ENCODE measurements around the gene MEAF6. TPM values are rescaled to one million over a fixed set of nuclear protein-coding genes. Genes with fewer than 3 reads are reported as not detected.

MEAF6 gene
- total and polyA plus RNA-seq, 4 donors: 18.7 to 25.3 (median 21.2) TPM

- no peak for TF ChIP-seq GABPA (IDR thresholded peaks at IDR 0.05 in 1 of 2, conservative IDR thresholded peaks at IDR 0.05 in 1 of 2)
- no peak for TF ChIP-seq EGR1 (IDR thresholded peaks at IDR 0.05; ENCODE audit: low read depth in 2 of 2)
- no peak for TF ChIP-seq FOXA2 (IDR thresholded peaks at IDR 0.05)
- no peak for TF ChIP-seq ZBTB33 (IDR thresholded peaks at IDR 0.05)
- no peak for TF ChIP-seq MAX (IDR thresholded peaks at IDR 0.05)
- no peak for TF ChIP-seq RAD21 (IDR thresholded peaks at IDR 0.05)
- no peak for TF ChIP-seq REST (IDR thresholded peaks at IDR 0.05)
- no peak for TF ChIP-seq FOXA1 (IDR thresholded peaks at IDR 0.05)
- TF ChIP-seq HNF4A (conservative IDR thresholded peaks at IDR 0.05): no peak
- no peak for TF ChIP-seq TAF1 (conservative IDR thresholded peaks at IDR 0.05)
- TF ChIP-seq, protein P1, sequence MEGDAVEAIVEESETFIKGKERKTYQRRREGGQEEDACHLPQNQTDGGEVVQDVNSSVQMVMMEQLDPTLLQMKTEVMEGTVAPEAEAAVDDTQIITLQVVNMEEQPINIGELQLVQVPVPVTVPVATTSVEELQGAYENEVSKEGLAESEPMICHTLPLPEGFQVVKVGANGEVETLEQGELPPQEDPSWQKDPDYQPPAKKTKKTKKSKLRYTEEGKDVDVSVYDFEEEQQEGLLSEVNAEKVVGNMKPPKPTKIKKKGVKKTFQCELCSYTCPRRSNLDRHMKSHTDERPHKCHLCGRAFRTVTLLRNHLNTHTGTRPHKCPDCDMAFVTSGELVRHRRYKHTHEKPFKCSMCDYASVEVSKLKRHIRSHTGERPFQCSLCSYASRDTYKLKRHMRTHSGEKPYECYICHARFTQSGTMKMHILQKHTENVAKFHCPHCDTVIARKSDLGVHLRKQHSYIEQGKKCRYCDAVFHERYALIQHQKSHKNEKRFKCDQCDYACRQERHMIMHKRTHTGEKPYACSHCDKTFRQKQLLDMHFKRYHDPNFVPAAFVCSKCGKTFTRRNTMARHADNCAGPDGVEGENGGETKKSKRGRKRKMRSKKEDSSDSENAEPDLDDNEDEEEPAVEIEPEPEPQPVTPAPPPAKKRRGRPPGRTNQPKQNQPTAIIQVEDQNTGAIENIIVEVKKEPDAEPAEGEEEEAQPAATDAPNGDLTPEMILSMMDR (IDR thresholded peaks at IDR 0.05; ENCODE audit: low read depth, low read length, missing input control): no peak
- no peak for TF ChIP-seq YY1 (IDR thresholded peaks at IDR 0.05)
- TF ChIP-seq HNF4G (IDR thresholded peaks at IDR 0.05): no peak
- TF ChIP-seq JUND (IDR thresholded peaks at IDR 0.05): no peak
- TF ChIP-seq RXRA (IDR thresholded peaks at IDR 0.05): no peak
- no peak for TF ChIP-seq NR2F2 (IDR thresholded peaks at IDR 0.05)
- TF ChIP-seq ATF3 (IDR thresholded peaks at IDR 0.05): no peak
- no peak for TF ChIP-seq SP1 (IDR thresholded peaks at IDR 0.05)
- H3K36me3 ChIP-seq (ENCODE audit: control insufficient read depth in 4 of 4, insufficient read depth in 3 of 4, low read depth in 1 of 4, low read length in 3 of 4): peaks cover 0 to 2% (median 0%) of the 10 kb centered on the region in 4 donors
- no peak overlapping the region for H3K4me3 ChIP-seq (ENCODE audit: low read depth in 1 of 3, low read length in 3 of 3)
- no peak for DNase-seq (ENCODE audit: low spot score)
- H3K4me1 ChIP-seq (ENCODE audit: control insufficient read depth in 4 of 4, insufficient read depth in 4 of 4, low read length in 3 of 4): no peaks in the 10 kb centered on the region
- no peaks in the 10 kb centered on the region for H3K27me3 ChIP-seq (ENCODE audit: control insufficient read depth in 4 of 4, insufficient read depth in 4 of 4, low read length in 3 of 4)
- H3K27ac ChIP-seq (ENCODE audit: low read depth in 1 of 2, low read length in 2 of 2): no peak overlapping the region
- WGBS: 97% methylated on average over 10 of the region's 10 CpGs
- no peak overlapping the region for H3K9ac ChIP-seq (ENCODE audit: low read depth in 1 of 2, low read length in 2 of 2)
- no peaks in the 10 kb centered on the region for H3K9me3 ChIP-seq (ENCODE audit: control insufficient read depth in 4 of 4, low read length in 3 of 4)
Measured at GRCh38 chr1:37455516-37455915, 59.0 kb downstream of the MEAF6 start.
